H9 (cell line): Measurements from ENCODE around the gene ACOT7. TPM values are rescaled to one million over a fixed set of nuclear protein-coding genes. Genes with fewer than 3 reads are reported as not detected.

Experiments
- DNase-seq: peaks from one replicate; pipeline ENCODE4 v3.0.0-alpha.2; 2017
- H2AFZ ChIP-seq: one replicate; pipeline ENCODE4 v1.6.1; 2013; ENCODE audit warnings: mild to moderate bottlenecking, low read length, control low read depth, moderate library complexity
- H2AK5ac ChIP-seq: 2 replicates; pipeline ENCODE4 v1.6.1; 2013; ENCODE audit warnings: low read length, control low read depth, mixed read lengths; ENCODE audit not compliant: insufficient read length
- H2BK120ac ChIP-seq: one replicate; pipeline ENCODE4 v1.6.1; 2013; ENCODE audit warnings: low read depth, mild to moderate bottlenecking, low read length, control low read depth, inconsistent platforms; ENCODE audit not compliant: poor library complexity, severe bottlenecking
- H2BK12ac ChIP-seq: 2 replicates; pipeline ENCODE4 v1.6.1; 2013; ENCODE audit warnings: low read length, control low read depth, mixed read lengths, low read depth; ENCODE audit not compliant: insufficient read length
- H2BK15ac ChIP-seq: 2 replicates; pipeline ENCODE4 v1.6.1; 2013; ENCODE audit warnings: low read depth, low read length, control low read depth
- H2BK20ac ChIP-seq: one replicate; pipeline ENCODE4 v1.6.1; 2013; ENCODE audit warnings: low read depth, mild to moderate bottlenecking, low read length, control low read depth, inconsistent platforms; ENCODE audit not compliant: poor library complexity, severe bottlenecking
- H2BK5ac ChIP-seq: 2 replicates; pipeline ENCODE4 v1.6.1; 2013; ENCODE audit warnings: low read length, control low read depth, mixed read lengths; ENCODE audit not compliant: insufficient read length
- H3K14ac ChIP-seq: 2 replicates; pipeline ENCODE4 v1.6.1; 2013; ENCODE audit warnings: low read length, control low read depth; ENCODE audit not compliant: insufficient read depth
- H3K18ac ChIP-seq: 2 replicates; pipeline ENCODE4 v1.6.1; 2013; ENCODE audit warnings: low read depth, mild to moderate bottlenecking, mixed read lengths, low read length, control low read depth; ENCODE audit not compliant: insufficient read length
- H3K23ac ChIP-seq: 2 replicates; pipeline ENCODE4 v1.6.1; 2013; ENCODE audit warnings: low read length, control low read depth, mixed read lengths, low read depth; ENCODE audit not compliant: insufficient read length
- H3K23me2 ChIP-seq: 2 replicates; pipeline ENCODE4 v1.6.1; 2013; ENCODE audit warnings: low read depth, mild to moderate bottlenecking, mixed read lengths, low read length, control low read depth; ENCODE audit not compliant: insufficient read length, poor library complexity, severe bottlenecking
- H3K27ac ChIP-seq: 2 replicates; pipeline ENCODE4 v1.5.1; 2013; ENCODE audit warnings: low read length, control low read depth, mixed read lengths, low read depth; ENCODE audit not compliant: insufficient read length
- H3K27me3 ChIP-seq: 2 replicates; pipeline ENCODE4 v1.6.1; 2013; ENCODE audit warnings: low read length, control low read depth, inconsistent platforms; ENCODE audit not compliant: insufficient read depth
- H3K4ac ChIP-seq: 2 replicates; pipeline ENCODE4 v1.6.1; 2013; ENCODE audit warnings: low read depth, mild to moderate bottlenecking, control low read depth, inconsistent platforms, low read length, moderate library complexity
- H3K4me1 ChIP-seq: 2 replicates; pipeline ENCODE4 v1.6.1; 2013; ENCODE audit warnings: low read length, control low read depth, inconsistent platforms; ENCODE audit not compliant: insufficient read depth
- H3K4me2 ChIP-seq: 2 replicates; pipeline ENCODE4 v1.6.1; 2013; ENCODE audit warnings: low read length, control low read depth, mixed read lengths; ENCODE audit not compliant: insufficient read length, insufficient read depth
- H3K56ac ChIP-seq: 2 replicates; pipeline ENCODE4 v1.6.1; 2013; ENCODE audit warnings: low read depth, mild to moderate bottlenecking, mixed read lengths, low read length, control low read depth; ENCODE audit not compliant: insufficient read length
- H3K79me1 ChIP-seq: 2 replicates; pipeline ENCODE4 v1.6.1; 2013; ENCODE audit warnings: low read depth, mild to moderate bottlenecking, moderate library complexity, low read length, control low read depth, inconsistent platforms; ENCODE audit not compliant: insufficient read depth, poor library complexity, severe bottlenecking
- H3K79me2 ChIP-seq: 2 replicates; pipeline ENCODE4 v1.6.1; 2013; ENCODE audit warnings: low read length, control low read depth, inconsistent platforms; ENCODE audit not compliant: insufficient read depth
- H3K9ac ChIP-seq: 2 replicates; pipeline ENCODE4 v1.6.1; 2013; ENCODE audit warnings: low read length, control low read depth, mixed read lengths; ENCODE audit not compliant: insufficient read length; ENCODE audit errors: extremely low read depth
- H3K9me3 ChIP-seq: one replicate; pipeline ENCODE4 v1.6.1; 2013; ENCODE audit warnings: low read depth, low read length, inconsistent platforms; ENCODE audit not compliant: control insufficient read depth
- H3T11ph ChIP-seq: one replicate; pipeline ENCODE4 v1.6.1; 2013; ENCODE audit warnings: mild to moderate bottlenecking, low read length, control low read depth, inconsistent platforms
- H4K20me1 ChIP-seq: one replicate; pipeline ENCODE4 v1.6.1; 2013; ENCODE audit not compliant: control insufficient read depth, insufficient read length, insufficient read depth
- H4K5ac ChIP-seq: 2 replicates; pipeline ENCODE4 v1.6.1; 2013; ENCODE audit warnings: low read depth, mild to moderate bottlenecking, mixed read lengths, low read length, control low read depth; ENCODE audit not compliant: insufficient read length
- H4K8ac ChIP-seq: replicated peaks from 2 replicates; pipeline ENCODE4 v1.6.1; 2013; ENCODE audit warnings: low read length, control low read depth, mixed read lengths, low read depth; ENCODE audit not compliant: insufficient read length
- H4K91ac ChIP-seq: 2 replicates; pipeline ENCODE4 v1.6.1; 2013; ENCODE audit warnings: low read depth, mild to moderate bottlenecking, moderate library complexity, mixed read lengths, low read length, control low read depth; ENCODE audit not compliant: insufficient read length
- H3K27ac Mint-ChIP-seq, 3 experiments: 2 replicates in 2 of 3; 3 replicates in 1 of 3; pipeline ENCODE4 v1.8.0; 2020 to 2021; ENCODE audit warnings: mixed read lengths in 3 of 3, mild to moderate bottlenecking in 1 of 3, moderate library complexity in 1 of 3
- H3K27me3 Mint-ChIP-seq: 2 replicates; pipeline ENCODE4 v1.8.0; 2021; ENCODE audit warnings: low read depth, mild to moderate bottlenecking, moderate library complexity, mixed read lengths
- H3K36me3 Mint-ChIP-seq, 3 experiments: 2 replicates in 2 of 3; 3 replicates in 1 of 3; pipeline ENCODE4 v1.8.0; 2020 to 2021; ENCODE audit warnings: low read depth in 3 of 3, mixed read lengths in 3 of 3; ENCODE audit not compliant: insufficient read depth in 1 of 3
- H3K4me1 Mint-ChIP-seq, 2 experiments: 2 replicates each; pipeline ENCODE4 v1.8.0; 2020; ENCODE audit warnings: mixed read lengths in 2 of 2
- H3K4me3 Mint-ChIP-seq, 2 experiments: 2 replicates in 1 of 2; 3 replicates in 1 of 2; pipeline ENCODE4 v1.8.0; 2020 to 2021; ENCODE audit warnings: mild to moderate bottlenecking in 2 of 2, mixed read lengths in 2 of 2, moderate library complexity in 1 of 2
- H3K9me3 Mint-ChIP-seq, 2 experiments: 2 replicates in 1 of 2; 3 replicates in 1 of 2; pipeline ENCODE4 v1.8.0; 2020; ENCODE audit warnings: mild to moderate bottlenecking in 2 of 2, mixed read lengths in 2 of 2, moderate library complexity in 1 of 2
- WGBS: extraction: QIAGEN DNeasy Blood & Tissue Kit; methylation state at CpG from one replicate; pipeline ENCODE4 v1.1.7; 2013; ENCODE audit warnings: missing lambda C conversion rate, low lambda C conversion rate, mixed read lengths; ENCODE audit not compliant: insufficient read length; ENCODE audit errors: extremely low coverage; 5-methylcytosine and 5-hydroxymethylcytosine counted together
- total RNA-seq: library from RNA; stranded (reverse); gene quantifications from 2 replicates; pipeline ENCODE4 v1.2.1, GENCODE V29; 2021
- TF ChIP-seq, protein P1 (sequence below): fragments of 200-600 bp; sonication (generic); conservative IDR thresholded peaks from 3 replicates; pipeline ENCODE4 v1.8.0; 2021; ENCODE audit warnings: antibody characterized with exemption, mild to moderate bottlenecking

Gene ACOT7
- total RNA-seq, 1 experiment from 2014 or later: 87.4 TPM

DNA sequence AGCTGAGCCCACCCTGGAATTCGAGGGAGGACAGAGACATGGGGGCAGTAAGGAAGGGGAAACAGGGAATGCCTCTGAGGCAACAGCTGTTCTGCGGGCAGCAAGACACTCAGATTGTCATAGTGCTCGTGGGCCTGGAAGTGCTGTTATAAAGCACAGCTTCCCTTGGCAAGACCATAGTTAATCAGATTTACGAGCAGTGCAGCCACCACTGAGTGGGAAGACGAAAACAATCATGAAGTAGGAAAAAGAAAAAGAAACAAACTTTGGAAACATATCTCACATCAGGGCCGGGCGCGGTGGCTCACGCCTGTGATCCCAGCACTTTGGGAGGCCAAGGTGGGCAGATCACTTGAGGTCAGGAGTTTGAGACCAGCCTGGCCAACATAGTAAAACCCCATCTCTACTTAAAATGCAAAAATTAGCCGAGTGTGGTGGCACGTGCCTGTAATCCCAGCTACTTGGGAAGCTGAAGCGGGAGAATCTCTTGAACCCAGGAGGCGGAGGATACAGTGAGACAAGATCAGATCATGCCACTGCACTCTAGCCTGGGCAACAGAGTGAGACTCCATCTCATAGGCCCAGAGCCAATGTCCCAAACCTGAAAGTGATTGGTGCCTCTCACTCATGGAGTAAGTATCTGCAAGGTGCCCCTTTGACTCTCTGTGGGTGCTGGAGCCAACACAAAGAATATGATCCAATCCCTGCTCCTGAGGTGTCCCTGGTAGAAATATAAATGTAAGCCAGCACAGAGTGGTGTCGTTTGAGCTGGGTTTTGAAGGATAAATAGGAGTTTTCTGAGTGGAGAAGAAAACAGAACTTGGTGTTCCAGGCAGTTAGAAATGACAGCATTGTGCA is 77.1 kb downstream of the ACOT7 start:
- Mint-ChIP-seq H3K27me3 (no peaks in the 10 kb centered on the region), H3K4me3 (0 out of 5 replicates have a peak overlapping the region, but pooled peaks of 1 of the 2 experiments have one; percentile 44), H3K4me1 (no peaks in the 10 kb centered on the region), H3K36me3 (peaks cover 6 to 34% (median 21%) of the 10 kb centered on the region in 3 experiments; a peak in 6 of 7 replicates), H3K27ac (peak overlapping the region in 1 of 3 experiments; percentile 53; a peak in 2 of 7 replicates), H3K9me3 (no peaks in the 10 kb centered on the region)
- H2BK12ac ChIP-seq: no peak overlapping the region
- no peak overlapping the region for H2BK15ac ChIP-seq
- H3K14ac ChIP-seq: no peak overlapping the region
- H3K23me2 ChIP-seq: no peaks in the 10 kb centered on the region
- WGBS: no CpG with 5 or more reads among the region's 14 CpGs
- H3K79me1 ChIP-seq: no peaks in the 10 kb centered on the region
- no peak overlapping the region for H2AFZ ChIP-seq
- H2BK20ac ChIP-seq: no peak overlapping the region
- no peak overlapping the region for H4K91ac ChIP-seq
- H3K4me1 ChIP-seq: no peaks in the 10 kb centered on the region
- H3K9me3 ChIP-seq: no peaks in the 10 kb centered on the region
- no peak overlapping the region for H3K56ac ChIP-seq
- no peaks in the 10 kb centered on the region for H4K20me1 ChIP-seq
- H3K27ac ChIP-seq: no peak overlapping the region
- no peak overlapping the region for H3K23ac ChIP-seq
- H4K8ac ChIP-seq: no peak overlapping the region
- TF ChIP-seq, protein P1, sequence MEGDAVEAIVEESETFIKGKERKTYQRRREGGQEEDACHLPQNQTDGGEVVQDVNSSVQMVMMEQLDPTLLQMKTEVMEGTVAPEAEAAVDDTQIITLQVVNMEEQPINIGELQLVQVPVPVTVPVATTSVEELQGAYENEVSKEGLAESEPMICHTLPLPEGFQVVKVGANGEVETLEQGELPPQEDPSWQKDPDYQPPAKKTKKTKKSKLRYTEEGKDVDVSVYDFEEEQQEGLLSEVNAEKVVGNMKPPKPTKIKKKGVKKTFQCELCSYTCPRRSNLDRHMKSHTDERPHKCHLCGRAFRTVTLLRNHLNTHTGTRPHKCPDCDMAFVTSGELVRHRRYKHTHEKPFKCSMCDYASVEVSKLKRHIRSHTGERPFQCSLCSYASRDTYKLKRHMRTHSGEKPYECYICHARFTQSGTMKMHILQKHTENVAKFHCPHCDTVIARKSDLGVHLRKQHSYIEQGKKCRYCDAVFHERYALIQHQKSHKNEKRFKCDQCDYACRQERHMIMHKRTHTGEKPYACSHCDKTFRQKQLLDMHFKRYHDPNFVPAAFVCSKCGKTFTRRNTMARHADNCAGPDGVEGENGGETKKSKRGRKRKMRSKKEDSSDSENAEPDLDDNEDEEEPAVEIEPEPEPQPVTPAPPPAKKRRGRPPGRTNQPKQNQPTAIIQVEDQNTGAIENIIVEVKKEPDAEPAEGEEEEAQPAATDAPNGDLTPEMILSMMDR: no peak
- no peaks in the 10 kb centered on the region for H3K27me3 ChIP-seq
- H2BK5ac ChIP-seq: no peak overlapping the region
- no peak overlapping the region for H2BK120ac ChIP-seq
- DNase-seq: no peak
- no peak overlapping the region for H3K9ac ChIP-seq
- H3K4me2 ChIP-seq: no peak overlapping the region
- no peak overlapping the region for H4K5ac ChIP-seq
- H3K79me2 ChIP-seq: no peaks in the 10 kb centered on the region; the same call in 1 of the 2 replicates
- H3T11ph ChIP-seq: no peak overlapping the region
- H3K4ac ChIP-seq: no peak overlapping the region
- H2AK5ac ChIP-seq: no peak overlapping the region
- H3K18ac ChIP-seq: no peak overlapping the region
